Activated CD8-positive, alpha-beta memory T cell treated with anti-CD3 and anti-CD28 coated beads, Interleukin-2, amount 50 U/mL, for 1 hour (primary cell): ENCODE measurements around the gene VSX2.

Experiments used
- DNase-seq: peaks from one replicate; pipeline ENCODE4 v3.0.0-alpha.2; 2020; ENCODE audit errors: extremely low read depth

The VSX2 gene

DNA sequence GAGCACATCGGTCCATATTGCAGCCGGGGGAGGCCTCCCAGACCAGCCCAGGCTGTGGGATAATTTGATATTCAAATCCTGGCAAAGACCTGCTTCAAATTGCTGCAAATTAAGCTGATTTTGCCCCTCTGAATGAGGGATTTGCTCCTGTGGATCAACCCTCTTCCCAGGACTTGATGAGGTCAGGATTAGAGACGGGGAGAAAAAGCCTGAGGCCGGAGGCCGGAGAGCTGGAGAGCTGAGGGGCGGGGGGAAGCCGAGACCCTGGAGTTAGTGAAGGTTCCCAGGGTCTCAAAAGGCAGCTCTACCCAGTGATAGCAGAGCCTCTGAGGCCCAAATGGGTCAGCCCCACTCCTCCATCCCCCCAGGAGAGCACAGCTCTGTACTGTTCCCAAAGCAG lies 17.5 kb upstream of the VSX2 start:
- no peak for DNase-seq

DNA sequence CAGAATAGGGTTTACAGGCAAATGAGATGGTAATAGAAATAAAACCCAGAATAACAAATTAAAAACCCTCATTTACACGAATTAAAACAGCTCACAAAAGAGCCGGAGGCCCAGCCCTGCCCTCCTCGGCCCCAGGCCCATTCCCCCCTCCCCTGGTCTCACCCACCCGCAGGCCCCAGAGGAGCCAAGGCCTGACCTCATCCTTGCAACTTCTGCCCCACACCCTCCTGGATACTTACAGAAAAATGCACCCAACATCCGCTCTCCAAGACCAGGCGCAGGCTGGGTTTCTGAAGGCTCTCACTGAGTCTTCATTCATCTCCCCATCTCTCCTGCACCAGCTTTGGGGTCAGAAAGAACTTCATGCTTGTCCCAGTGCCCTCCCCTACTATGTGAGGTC lies 16.2 kb upstream of the VSX2 start:
- no peak for DNase-seq

DNA sequence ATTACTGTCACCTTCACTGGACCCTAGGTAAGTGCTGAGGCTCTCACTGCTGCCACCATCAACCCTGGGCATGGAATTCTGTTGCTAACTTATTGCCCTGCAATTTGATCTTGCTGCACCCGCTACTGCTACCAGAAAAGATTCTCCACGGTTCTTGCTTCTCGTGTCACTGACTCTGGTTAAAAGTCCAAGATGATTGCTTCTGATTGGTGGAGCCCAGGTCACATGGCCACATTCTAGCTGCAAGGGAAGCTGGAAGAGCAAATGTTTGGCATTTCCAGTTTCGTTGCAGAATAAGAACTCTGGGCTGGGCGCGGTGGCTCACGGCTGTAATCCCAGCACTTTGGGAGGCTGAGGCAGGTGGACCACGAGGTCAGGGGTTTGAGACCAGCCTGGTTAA lies 7.5 kb upstream of the VSX2 start:
- DNase-seq, result no peak

DNA sequence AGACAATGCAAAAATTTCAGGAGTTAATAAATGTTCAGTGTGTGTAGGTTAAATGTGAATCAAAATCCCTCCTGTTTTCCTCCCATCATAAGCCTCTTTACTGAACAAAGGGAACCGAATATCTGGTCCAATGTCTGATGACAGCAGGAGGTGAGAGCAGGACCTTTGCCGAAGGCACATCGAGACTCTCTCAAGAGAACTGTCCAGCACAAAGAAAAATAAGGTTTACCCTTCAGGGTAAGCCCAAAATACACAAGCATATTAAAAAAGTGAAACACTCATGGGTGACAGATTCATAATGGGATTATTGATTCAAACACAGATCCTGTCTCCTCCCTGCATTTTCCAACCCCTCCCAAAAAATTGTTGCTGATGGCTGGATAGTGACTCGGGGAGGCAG lies 4.2 kb upstream of the VSX2 start:
- no peak for DNase-seq

DNA sequence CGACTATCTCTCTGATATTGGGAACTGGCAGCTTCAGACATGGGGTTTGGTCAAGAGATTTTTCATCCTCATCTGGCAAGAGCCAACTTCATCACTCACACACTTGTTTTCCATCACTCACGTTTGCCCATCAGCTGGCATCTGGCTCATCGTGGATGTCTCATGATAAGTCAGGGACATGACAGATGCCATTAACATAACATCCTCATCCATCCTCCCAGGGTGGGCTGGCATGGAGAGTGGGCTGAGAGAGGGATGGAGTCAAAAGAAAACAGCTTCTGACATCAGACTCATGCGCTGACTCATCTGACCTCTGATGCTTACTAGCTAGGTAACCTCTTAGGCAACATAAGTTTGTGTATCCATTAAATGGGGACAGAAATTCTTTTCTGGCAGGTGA lies 1.8 kb upstream of the VSX2 start:
- DNase-seq, result no peak

DNA sequence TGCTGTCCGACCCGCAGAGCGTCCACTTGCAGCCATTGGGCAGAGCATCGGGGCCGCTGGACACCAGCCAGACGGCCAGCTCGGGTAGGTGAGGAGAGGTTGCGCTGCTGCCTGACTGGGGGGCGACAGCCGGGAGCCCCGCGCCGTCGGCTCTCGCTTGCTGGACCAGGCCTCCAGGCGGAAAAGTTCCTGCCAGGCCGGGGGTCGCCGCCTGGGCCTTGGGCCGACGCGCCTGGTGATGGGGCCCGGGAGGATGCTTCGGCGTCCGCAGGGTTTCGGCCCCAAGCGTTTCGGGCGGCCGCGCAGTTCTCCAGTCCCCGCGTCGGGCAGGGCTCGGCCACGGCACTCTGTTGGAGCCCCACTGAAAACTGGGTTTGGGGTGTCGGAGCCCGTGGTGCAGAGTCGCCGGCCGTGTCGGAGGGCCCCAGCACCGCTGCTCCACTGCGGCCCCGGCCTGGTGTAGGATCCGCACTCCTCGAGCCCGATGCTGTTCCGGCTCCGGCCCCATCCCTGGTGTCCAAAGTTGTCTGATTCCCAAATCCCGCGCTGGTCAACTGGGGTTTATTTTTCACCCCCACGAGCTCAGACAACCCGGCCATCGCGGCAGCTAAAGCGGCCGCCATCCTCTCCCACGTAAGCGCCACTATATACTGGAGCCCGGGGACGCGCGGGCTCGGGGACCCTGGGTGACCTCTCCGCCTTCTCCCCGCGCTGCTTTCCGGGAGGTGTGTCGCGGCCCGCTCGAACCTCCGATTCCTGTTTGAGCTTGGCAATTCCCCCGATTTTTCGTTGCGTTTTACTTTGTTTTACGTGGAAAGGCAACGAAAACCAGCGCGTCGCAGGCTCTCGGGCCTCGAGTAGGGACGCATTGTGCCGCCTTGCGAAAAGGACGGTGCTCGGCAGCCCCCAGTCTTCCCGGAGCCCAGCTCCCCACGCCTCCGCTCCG lies 872 bp downstream of the VSX2 start:
- no peak for DNase-seq

DNA sequence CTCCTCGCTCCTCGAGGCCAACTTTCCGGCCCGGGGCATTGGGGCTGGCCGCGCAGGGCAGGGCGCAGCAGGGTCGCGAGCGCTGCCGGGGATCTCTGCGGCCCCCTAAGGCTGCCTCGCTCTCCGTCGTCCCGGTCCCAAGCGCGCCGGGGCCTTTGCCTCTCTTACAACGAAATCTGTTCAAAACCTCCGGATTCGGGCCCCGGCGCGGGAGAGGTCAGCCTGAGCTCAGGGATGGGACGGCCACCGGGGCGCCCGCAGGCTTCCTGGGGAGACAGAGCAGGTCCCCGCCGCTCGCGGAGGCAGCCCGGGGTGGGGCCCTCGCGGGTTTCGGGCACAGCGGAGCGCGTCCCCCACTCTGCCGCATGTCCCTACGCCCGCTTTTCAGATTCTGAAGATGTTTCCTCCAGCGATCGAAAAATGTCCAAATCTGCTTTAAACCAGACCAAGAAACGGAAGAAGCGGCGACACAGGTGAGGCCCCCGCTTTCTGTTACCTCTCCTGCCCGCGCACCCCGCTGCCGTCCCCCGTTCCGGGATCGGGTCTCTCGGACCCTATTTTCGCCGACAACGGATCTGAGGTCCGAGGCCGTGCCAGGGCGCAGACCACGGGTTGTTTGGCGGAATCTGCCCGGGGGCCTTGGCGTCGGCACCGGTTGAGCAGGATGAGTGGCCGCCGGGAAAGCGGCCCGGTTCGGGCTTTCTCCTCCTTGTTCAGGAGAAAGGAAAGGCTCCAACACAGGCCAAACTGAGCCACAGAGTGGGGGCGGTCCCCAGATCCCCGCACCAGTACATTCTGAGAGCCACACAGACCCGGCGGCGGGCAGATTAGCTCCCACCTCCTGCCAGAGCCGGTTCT lies 1.8 kb downstream of the VSX2 start:
- DNase-seq, result no peak

DNA sequence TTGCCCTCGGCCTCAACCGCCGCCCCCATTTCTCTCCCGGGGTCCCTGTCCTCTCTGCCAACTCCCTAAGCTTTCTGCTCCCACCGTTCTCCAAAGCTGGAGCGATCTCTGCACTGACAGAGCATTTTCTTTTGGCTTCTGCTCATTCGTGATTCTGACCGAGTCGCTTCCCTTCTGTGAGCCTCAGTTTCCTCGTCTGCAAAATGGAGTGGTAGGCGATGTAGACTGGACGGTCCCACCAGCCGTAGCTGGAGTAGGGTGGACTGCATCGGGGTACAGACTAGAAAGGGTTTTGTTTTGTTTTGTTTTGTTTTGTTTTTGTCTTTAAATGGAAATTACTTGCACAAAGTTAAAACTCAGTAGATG lies 2.4 kb downstream of the VSX2 start:
- no peak for DNase-seq

DNA sequence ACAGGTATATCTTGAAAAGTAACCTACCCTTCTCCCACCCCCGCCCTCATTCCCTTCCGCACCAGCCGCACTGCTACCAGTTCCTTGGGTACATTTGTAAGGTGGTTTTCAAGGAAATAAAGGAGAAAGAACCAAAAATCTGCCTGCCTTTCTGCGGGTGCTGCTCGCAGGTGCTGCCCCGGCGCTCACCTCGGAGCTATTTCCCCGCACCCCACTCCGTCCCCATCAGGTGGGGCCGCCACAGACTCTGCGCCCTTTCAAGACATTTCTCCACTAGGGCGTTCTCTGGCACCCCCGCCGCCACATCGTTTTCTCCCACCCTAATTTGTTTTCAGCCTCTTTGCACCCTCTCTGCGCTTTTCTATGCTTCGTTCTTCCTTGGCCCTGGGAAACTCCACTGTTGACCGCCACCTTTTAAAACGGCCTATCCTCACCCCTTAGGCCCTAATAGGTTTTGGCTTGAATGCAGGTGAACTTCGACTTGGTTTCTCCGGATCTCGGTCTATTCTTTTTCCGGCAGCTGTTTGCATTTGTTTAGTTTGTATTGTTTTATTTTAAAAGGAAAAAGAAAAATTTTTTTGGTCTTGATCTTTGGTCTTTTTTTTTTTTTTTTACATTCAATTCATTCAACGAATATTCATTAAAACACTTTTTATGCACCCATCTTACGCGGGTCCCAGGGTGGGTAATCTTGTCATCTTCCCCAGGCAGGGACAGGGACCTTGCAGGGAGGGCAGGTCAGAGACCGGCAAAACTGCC lies 3.0 kb downstream of the VSX2 start:
- DNase-seq, result no peak

DNA sequence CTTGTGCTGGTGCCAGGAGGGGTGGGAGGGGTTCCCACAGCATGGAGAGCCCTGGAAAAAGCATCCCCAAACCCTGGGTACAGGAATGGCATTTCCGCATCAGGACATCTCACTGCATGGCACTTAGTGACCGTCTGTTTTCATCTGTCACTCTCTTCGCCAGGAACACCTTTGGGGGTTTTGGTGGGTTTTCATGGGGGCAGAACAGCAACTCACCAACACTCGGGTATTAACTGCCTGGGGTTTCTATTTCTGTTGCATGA lies 3.5 kb downstream of the VSX2 start:
- no peak for DNase-seq

DNA sequence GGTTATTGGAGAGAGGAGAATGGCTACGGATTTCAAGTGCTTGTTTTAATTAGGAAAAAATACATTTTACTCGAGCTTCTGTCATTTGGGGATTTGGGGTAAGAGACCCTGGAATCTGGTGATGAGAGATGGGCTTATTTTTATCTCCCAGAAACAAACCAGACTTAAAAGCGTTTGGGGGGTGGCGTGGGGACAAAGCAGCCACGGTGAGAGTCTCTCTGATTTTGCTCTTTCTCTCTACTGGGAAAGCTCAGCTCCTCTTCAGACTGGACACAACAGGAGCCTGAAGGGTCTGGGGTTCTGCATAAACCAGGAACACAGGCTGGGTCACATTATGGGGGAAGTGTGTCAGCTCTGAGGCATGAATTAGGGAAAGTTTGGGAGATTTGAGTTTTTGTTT lies 3.8 kb downstream of the VSX2 start:
- no peak for DNase-seq

DNA sequence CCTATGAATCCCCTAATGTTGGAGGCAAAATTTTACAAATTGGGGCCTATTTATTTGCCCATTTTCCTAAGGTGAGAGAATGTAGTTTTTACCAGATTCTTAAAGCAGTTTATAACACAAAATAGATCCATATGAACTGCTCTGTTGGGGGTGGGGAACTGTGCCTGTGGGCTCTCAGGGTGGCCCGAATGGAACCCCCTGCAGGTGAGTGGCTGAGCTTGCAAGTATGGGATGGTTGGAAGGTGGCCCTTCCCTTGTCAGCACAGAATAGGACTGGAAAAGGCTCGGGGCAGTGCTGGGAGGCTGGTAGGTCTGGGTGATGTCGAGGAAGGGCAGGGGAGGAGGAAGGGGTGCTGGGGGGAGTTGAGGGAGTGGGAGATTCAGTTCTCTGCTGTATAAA lies 4.9 kb downstream of the VSX2 start:
- no peak for DNase-seq

DNA sequence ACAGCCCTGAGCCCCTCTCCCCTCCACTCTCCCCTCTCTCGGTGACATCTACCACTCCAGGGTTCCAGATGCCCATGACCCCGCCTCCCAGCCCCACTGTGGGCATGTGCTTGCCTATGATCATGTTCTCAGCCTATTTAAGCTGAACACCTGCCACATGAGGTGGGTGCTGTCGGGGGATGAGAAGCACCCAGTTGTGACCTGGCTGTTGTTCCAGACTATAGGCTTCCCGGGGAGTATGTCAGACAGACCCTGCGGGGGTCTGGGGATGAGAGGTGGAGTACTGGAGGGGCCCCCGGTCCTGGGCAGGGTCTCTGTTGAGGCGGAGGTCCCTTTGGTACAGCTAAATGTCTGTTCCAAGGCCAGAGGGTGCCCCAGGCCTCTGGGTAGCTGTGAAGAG lies 6.0 kb downstream of the VSX2 start:
- no peak for DNase-seq

DNA sequence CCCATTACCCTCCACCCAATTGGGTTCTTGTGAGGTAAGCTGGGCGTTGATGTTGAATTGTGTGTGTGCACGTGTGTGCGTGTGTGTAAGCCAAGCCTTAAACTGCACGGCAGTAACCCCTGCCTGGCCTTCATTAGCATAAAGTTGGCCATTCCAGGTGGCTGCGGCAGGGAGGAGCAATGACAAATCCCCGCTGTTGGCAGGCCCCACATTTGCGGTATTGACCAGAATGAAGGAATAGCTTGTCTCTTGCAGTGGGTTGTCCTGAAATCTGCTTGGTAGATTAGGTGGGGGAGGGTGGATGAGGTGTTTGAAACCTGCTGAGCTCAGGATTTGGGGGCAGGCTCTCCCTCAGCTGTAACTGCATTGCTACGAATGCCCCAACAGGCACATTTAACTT lies 7.3 kb downstream of the VSX2 start:
- DNase-seq, result no peak

DNA sequence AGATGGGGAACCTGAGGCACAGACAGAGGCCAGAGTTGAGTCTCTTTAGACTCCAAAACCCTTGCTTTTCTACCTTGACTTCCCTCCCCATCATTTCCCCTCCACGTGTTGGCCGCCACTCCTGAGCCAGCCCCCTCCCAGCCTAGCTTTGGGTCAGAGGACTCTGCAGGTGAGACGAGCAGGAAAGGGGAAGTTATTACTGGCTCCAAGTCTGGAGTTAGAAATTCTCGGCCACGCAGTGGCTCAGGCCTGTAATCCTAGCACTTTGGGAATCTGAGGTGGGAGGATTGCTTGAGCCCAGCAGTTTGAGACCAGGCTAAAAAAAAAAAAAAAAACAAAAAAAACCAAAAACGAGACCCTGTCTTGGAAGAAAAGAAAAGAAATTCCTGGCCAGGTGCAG lies 8.8 kb downstream of the VSX2 start:
- DNase-seq, result no peak

DNA sequence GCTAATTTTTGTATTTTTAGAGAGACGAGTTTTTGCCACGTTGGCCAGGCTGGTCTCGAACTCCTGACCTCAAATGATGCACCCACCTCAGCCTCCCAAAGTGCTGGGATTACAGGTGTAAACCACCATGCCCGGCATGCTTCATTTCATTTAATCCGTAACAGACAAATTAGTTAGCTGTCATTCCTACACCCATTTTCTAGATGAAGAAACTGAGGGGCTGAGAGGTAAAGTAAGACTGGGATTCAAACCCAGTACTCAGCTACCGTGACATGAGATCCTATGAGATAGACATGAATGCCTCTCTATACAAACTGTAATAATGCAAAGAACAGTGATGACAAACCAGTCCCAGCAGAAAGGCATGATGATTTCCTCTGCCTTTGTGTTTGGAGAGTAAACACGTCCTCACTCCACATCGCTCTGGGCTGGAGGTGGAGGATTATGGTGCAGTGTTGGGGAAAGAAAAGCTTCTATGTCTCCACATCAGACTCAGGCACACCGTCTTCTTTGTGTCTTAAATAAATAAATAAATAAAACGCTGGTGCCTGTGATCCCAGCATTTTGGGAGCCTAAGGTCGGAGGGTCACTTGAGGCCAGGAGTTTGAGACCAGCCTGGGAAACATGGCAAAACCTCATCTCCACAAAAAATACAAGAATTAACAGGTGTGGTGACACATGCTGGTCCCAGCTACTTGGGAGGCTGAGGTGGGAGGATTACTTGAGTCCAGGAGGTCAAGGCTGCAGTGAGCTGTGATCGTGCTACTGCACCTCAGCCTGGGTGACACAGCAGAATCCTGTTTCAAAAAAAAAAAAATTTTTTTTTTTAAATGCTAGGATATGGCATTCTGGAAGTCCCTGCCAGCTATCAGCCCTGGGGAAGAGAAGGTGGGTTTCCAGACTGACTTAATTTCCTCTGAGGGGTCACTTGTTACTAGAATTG lies 10.5 kb downstream of the VSX2 start:
- DNase-seq, result no peak

DNA sequence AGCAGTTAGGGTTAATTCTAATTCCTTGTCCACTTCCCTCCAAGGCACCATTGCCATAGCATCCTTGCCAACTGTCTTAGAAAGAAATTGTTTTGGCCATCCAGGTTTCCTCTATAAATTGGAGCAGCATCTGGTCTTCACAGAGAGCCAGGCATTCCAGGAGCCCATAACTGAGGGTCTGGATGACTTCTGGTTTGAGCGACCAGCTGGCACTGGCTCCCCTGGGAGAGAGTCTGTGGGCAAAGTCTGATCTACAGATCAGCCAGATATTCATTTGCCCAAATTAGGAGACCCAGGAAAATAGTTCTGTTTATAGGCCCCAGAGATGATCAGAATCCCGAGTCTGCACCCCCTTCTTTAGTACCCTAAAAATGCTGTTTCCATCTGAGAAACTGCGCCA lies 16.0 kb downstream of the VSX2 start:
- no peak for DNase-seq

DNA sequence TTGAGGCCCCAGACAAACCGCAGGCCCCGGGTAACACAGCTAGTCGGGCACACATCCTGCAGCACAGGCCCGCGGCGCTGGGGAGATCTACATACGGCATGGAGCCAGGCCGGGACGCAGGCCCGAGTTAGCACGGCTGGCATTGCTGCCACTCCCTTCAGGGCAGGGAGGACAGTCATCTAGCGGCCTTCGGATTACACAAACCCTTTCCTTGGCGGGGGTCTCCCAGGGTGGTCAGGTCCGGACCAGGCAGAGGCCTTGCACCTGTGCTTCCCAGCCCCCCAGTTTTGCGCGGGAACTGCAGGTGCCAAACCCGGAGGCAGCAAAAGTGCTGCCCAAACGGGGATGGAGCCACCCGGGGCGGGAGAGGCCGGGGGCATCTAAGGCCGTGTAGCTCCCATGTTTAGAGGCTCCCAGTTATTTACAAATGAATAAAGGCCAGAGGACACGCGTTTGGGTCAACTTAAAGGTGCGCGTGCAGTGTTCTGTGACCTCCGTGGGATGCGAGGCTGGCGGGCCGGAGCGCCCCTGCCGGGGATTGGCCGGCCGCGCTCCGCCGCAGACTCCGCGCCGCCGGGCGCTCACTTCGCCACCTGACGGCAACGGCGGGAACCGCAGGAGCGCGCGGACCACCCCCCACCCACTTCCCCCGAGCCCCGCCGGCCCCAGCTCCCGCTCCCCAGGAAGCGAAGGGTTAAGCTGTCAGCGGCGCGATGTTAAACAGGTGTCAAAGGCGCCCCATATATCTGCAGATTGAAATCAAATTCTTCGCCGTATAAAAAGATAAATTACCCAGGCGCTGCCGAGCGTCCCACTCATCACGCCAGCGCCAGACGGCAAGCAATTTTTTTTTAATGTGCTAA lies 18.1 kb downstream of the VSX2 start:
- DNase-seq, result no peak

DNA sequence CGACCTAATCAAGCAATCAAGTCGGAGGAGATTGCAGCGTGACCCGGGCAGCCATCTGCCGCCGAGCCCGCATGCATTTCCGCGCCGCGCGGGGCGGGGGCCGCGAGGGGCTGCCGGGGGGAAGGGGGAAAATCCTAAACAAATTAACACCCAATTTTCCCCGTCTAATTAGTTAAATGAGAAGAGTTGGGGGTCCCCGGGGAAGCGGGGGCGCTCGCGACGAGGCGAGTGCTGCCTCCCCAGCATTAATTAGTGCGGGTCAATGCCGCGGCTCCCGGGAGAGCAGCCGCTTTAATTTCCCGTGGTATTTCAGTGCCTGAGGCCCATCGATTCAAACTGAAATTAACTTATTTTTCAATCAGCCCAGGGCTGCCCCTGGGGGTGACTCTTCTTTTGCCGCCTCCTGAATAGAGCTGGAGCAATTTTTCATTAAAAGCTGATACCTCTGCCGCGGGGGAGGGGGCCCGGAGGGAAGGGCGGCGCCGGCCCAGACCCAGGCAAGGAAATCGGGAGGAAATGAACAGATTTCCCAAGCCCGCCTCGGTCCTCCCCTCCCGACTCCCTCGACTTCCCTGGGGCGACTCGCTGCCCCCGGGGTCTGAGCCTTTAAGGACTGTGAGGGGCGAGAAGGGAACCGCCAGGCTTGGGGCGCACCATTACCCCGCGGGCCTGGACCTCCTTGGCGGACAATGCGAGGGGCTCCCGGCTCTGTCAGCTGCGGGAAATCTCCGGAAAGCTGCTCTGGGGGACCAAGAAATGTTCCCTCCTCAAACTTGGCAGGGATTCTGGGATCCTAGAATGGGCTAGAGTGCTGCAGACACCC lies 18.9 kb downstream of the VSX2 start:
- no peak for DNase-seq

DNA sequence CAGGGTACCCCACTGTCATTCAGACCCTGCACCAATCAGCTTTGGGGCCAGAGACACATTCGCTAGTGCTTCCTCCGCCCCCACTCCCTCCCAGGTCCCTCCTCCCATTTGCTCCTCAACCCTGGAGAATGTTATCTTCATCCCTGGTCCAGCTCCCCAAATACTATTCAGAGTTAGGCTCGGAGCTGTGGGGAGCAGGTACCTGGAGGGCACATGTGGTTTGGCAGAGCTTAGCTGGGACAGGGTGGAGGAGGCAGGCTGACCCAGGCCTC lies 19.5 kb downstream of the VSX2 start:
- no peak for DNase-seq
